Measurements from ENCODE around the gene PRPSAP1. TPM values are rescaled to one million over a fixed set of nuclear protein-coding genes. Genes with fewer than 3 reads are reported as not detected.
"Not testable (repeated sequence)": the region's sequence is repeated elsewhere in the genome, so short reads cannot be mapped to it uniquely, and the experiment has no call there.

PRPSAP1 gene
- total RNA-seq, 3 donors from 2014 or later (not counting 1 experiment from before 2014, with no cell fraction given), result 32.9 to 45.2 (median 41.5) TPM

DNA sequence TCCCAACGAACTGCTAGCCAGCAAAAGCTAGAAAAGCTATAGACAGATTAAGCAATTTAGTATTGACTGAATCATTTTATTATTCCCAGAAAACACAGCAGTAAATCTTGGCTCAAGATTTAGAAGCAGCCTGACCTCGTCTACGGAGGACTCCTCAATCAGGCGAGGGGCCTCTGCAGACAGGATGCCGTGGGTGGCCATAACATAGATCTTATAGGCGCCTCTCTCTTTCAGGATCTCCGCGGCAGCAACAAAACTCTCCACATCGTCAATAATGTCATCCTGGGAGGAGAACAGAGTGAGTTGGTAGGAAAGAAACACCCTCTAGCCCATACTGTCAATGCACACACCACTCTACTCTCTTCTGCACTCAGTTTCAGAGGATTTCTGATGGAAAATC lies 41.0 kb downstream of the PRPSAP1 start:
- 93% methylated on average over 6 of the region's 9 CpGs for WGBS (ENCODE audit: insufficient coverage)
- Histone ChIP-seq H3K4me3 (ENCODE audit: low read length) (no peak overlapping the region), H3K9me3 (ENCODE audit: control insufficient read depth, insufficient read depth, low read length) (no peaks in the 10 kb centered on the region), H3K36me3 (ENCODE audit: control insufficient read depth, insufficient read depth, low read length) (peaks cover 34% of the 10 kb centered on the region), H3K4me1 (ENCODE audit: control insufficient read depth, insufficient read depth, low read length) (no peaks in the 10 kb centered on the region), H3K27me3 (ENCODE audit: control insufficient read depth, insufficient read depth, low read length) (no peaks in the 10 kb centered on the region), H3K27ac (ENCODE audit: low read length) (no peak overlapping the region)
- TF ChIP-seq, protein P1, sequence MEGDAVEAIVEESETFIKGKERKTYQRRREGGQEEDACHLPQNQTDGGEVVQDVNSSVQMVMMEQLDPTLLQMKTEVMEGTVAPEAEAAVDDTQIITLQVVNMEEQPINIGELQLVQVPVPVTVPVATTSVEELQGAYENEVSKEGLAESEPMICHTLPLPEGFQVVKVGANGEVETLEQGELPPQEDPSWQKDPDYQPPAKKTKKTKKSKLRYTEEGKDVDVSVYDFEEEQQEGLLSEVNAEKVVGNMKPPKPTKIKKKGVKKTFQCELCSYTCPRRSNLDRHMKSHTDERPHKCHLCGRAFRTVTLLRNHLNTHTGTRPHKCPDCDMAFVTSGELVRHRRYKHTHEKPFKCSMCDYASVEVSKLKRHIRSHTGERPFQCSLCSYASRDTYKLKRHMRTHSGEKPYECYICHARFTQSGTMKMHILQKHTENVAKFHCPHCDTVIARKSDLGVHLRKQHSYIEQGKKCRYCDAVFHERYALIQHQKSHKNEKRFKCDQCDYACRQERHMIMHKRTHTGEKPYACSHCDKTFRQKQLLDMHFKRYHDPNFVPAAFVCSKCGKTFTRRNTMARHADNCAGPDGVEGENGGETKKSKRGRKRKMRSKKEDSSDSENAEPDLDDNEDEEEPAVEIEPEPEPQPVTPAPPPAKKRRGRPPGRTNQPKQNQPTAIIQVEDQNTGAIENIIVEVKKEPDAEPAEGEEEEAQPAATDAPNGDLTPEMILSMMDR (IDR thresholded peaks at IDR 0.05), result no peak
- ATAC-seq (no peak), DNase-seq (no peak)
- no peak overlapping the region for H3K4me3 Mint-ChIP-seq
- intact Hi-C loops (cut with micrococcal nuclease), result no loop called here
- H3K36me3 Mint-ChIP-seq, result peaks cover 9% of the 10 kb centered on the region
- no peak overlapping the region for H3K27ac Mint-ChIP-seq
- no peaks in the 10 kb centered on the region for H3K27me3 Mint-ChIP-seq (ENCODE audit: low read depth in 2 of 2)
- peaks cover 0 to 6% of the 10 kb centered on the region in 2 donors for H3K4me1 Mint-ChIP-seq
- no peaks in the 10 kb centered on the region for H3K9me3 Mint-ChIP-seq

DNA sequence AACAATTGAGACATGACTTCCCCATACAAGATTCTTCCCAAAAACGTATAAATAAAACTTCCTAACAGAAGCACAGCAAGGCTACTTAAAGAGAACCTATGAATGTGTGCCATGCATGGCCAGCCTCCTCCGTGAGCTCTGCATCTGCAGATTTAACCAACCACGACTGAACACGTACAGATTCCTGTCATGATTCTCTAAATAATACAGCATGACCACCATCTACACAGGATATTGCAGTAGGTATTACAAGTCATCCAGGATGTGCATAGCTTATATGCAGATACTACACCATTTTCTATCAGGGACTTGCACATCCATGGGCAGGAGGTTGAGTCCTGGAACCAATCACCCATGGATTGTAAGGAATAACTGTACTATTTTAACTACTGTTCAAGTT lies 44.3 kb downstream of the PRPSAP1 start:
- H3K4me1 Mint-ChIP-seq, result no peaks in the 10 kb centered on the region
- DNase-seq (no peak), ATAC-seq (no peak)
- H3K9me3 Mint-ChIP-seq, result no peaks in the 10 kb centered on the region
- no peak overlapping the region for H3K27ac Mint-ChIP-seq
- WGBS (ENCODE audit: insufficient coverage), result 72% methylated on average over 4 of the region's 4 CpGs
- Histone ChIP-seq H3K27me3 (ENCODE audit: control insufficient read depth, insufficient read depth, low read length) (no peaks in the 10 kb centered on the region), H3K9me3 (ENCODE audit: control insufficient read depth, insufficient read depth, low read length) (no peaks in the 10 kb centered on the region), H3K4me1 (ENCODE audit: control insufficient read depth, insufficient read depth, low read length) (no peaks in the 10 kb centered on the region), H3K27ac (ENCODE audit: low read length) (no peak overlapping the region), H3K4me3 (ENCODE audit: low read length) (no peak overlapping the region), H3K36me3 (ENCODE audit: control insufficient read depth, insufficient read depth, low read length) (peaks cover 28% of the 10 kb centered on the region)
- H3K4me3 Mint-ChIP-seq, result no peak overlapping the region
- TF ChIP-seq, protein P1 (IDR thresholded peaks at IDR 0.05), result no peak
- H3K36me3 Mint-ChIP-seq, result peaks cover 9% of the 10 kb centered on the region
- H3K27me3 Mint-ChIP-seq (ENCODE audit: low read depth in 2 of 2), result no peaks in the 10 kb centered on the region
- intact Hi-C loops (cut with micrococcal nuclease), result no loop called here

DNA sequence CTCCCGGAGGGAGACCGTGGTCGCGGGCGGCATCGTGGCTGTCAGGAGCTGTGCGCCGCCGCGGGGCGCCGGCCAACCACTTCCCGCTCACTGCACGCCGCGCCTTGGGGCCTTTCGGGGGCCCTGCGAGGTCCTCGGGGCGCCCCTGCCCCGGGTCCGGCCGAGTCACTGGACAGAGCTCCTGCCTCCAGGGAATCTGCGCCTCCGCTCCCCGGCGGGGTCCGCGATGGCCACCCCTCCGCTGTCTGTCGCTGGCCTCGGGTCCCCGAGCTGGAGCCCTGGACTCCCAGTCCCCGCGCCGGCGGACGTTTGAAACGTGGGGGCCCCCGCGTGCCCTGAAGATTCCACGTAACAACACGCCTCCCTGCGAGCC lies 45.8 kb downstream of the PRPSAP1 start, which contains the start of gene QRICH2:
TSS of gene QRICH2 (minus strand) at position 311 of the 373 bp plus-strand sequence. CDS start at position 33, 278 bp downstream.
- intact Hi-C loops (cut with micrococcal nuclease), result no loop called here
- Histone ChIP-seq H3K36me3 (ENCODE audit: control insufficient read depth, insufficient read depth, low read length) (peaks cover 18% of the 10 kb centered on the region), H3K27me3 (ENCODE audit: control insufficient read depth, insufficient read depth, low read length) (no peaks in the 10 kb centered on the region), H3K9me3 (ENCODE audit: control insufficient read depth, insufficient read depth, low read length) (no peaks in the 10 kb centered on the region), H3K4me1 (ENCODE audit: control insufficient read depth, insufficient read depth, low read length) (no peaks in the 10 kb centered on the region), H3K4me3 (ENCODE audit: low read length) (no peak within 1 kb of the TSS), H3K27ac (ENCODE audit: low read length) (no peak within 1 kb of the TSS)
- Mint-ChIP-seq H3K36me3 (peaks cover 2% of the 10 kb centered on the region), H3K9me3 (no peaks in the 10 kb centered on the region), H3K4me3 (no peak within 1 kb of the TSS), H3K4me1 (no peaks in the 10 kb centered on the region), H3K27me3 (ENCODE audit: low read depth in 2 of 2) (no peaks in the 10 kb centered on the region), H3K27ac (no peak within 1 kb of the TSS)
- TF ChIP-seq, protein P1 (IDR thresholded peaks at IDR 0.05), result no peak
- DNase-seq (no peak), ATAC-seq (no peak)
- 98% methylated on average over 44 of the region's 44 CpGs for WGBS (ENCODE audit: insufficient coverage)

DNA sequence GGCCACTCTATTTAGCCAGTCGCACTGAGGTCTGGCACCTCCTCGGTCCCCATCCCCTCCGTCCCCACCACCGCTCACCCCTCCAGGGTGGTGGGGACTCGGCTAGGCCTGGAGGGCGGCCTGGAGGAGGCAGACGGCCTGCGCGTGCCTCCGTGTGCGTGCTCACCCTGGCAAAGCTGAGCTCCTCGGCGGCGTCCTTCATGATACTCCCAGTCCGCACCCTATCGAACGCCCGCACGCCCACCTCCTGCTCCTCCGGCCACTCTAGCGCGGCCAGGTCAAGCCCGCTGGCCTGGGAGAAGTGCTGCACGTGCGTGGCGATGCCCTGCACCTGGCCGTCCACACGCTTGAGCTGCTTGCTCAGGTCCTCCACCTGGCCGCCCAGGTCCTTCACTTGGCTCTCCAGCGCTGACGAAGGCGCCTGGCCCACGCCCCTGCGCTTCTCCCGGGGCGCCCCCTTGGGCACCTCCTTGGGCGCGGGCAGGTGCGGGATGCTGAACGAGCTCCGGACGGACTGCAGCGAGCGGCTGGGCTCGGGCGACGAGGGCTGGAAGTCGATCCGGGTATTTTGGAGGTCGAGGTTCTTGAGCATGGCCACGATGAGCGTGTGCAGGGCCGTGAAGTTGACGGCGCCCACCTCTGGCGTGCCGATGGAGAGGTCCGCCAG lies 46.3 kb downstream of the PRPSAP1 start:
- Mint-ChIP-seq H3K4me3 (no peak overlapping the region), H3K27me3 (ENCODE audit: low read depth in 2 of 2) (no peaks in the 10 kb centered on the region), H3K27ac (no peak overlapping the region), H3K36me3 (no peaks in the 10 kb centered on the region), H3K9me3 (no peaks in the 10 kb centered on the region), H3K4me1 (no peaks in the 10 kb centered on the region)
- no peak for ATAC-seq
- Histone ChIP-seq H3K4me3 (ENCODE audit: low read length) (no peak overlapping the region), H3K9me3 (ENCODE audit: control insufficient read depth, insufficient read depth, low read length) (no peaks in the 10 kb centered on the region), H3K27me3 (ENCODE audit: control insufficient read depth, insufficient read depth, low read length) (no peaks in the 10 kb centered on the region), H3K36me3 (ENCODE audit: control insufficient read depth, insufficient read depth, low read length) (peaks cover 14% of the 10 kb centered on the region), H3K27ac (ENCODE audit: low read length) (no peak overlapping the region), H3K4me1 (ENCODE audit: control insufficient read depth, insufficient read depth, low read length) (no peaks in the 10 kb centered on the region)
- TF ChIP-seq, protein P1 (IDR thresholded peaks at IDR 0.05), result no peak
- DNase-seq, result no peak
- WGBS (ENCODE audit: insufficient coverage), result 97% methylated on average over 58 of the region's 58 CpGs
- intact Hi-C loops (cut with micrococcal nuclease), result no loop called here

DNA sequence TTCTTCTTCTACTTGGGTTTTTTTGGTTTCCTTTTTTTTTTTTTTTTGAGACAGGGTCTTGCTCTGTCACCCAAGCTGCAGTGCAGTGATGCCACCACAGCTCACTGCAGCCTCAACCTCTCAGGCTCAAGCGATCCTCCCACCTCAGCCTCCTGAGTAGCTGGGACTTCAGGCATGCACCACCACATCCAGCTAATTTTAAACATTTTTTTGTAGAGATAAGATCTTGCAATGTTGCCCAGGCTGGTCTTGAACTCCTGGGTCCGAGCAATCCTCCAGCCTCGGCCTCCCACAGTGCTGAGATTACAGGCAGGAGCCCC lies 48.6 kb downstream of the PRPSAP1 start:
- H3K4me1 ChIP-seq (ENCODE audit: control insufficient read depth, insufficient read depth, low read length); H3K27ac Mint-ChIP-seq; H3K27me3 ChIP-seq (ENCODE audit: control insufficient read depth, insufficient read depth, low read length); H3K4me3 ChIP-seq (ENCODE audit: low read length); H3K36me3 Mint-ChIP-seq; H3K27me3 Mint-ChIP-seq (ENCODE audit: low read depth in 2 of 2); H3K9me3 ChIP-seq (ENCODE audit: control insufficient read depth, insufficient read depth, low read length); H3K9me3 Mint-ChIP-seq; intact Hi-C loops (cut with micrococcal nuclease); DNase-seq; H3K36me3 ChIP-seq (ENCODE audit: control insufficient read depth, insufficient read depth, low read length); ATAC-seq; H3K4me3 Mint-ChIP-seq; H3K27ac ChIP-seq (ENCODE audit: low read length); H3K4me1 Mint-ChIP-seq: not testable (repeated sequence)
- 92% methylated on average over 3 of the region's 3 CpGs for WGBS (ENCODE audit: insufficient coverage)
